ENCODE data around the gene JAM2.

JAM2 gene

GRCh38 chr21:25656412-25656811 lies 17.4 kb downstream of the JAM2 start:
- TF ChIP-seq CTCF (IDR thresholded peaks at IDR 0.05; ENCODE audit: low read depth, low read length) = no peak
- no peak overlapping the region for H3K4me3 ChIP-seq (ENCODE audit: low read depth, low read length)
- no peak for DNase-seq
- no peaks in the 10 kb centered on the region for H3K27me3 ChIP-seq (ENCODE audit: insufficient read depth, low read depth, severe bottlenecking)
- no peaks in the 10 kb centered on the region for H3K36me3 ChIP-seq
- no peaks in the 10 kb centered on the region for H3K9me3 ChIP-seq (ENCODE audit: severe bottlenecking)
- no peak overlapping the region for H3K27ac ChIP-seq

GRCh38 chr21:25657140-25657539 lies 18.1 kb downstream of the JAM2 start:
- DNase-seq = no peak
- no peak for TF ChIP-seq CTCF (IDR thresholded peaks at IDR 0.05; ENCODE audit: low read depth, low read length)
- no peak overlapping the region for H3K27ac ChIP-seq
- no peaks in the 10 kb centered on the region for H3K9me3 ChIP-seq (ENCODE audit: severe bottlenecking)
- H3K27me3 ChIP-seq (ENCODE audit: insufficient read depth, low read depth, severe bottlenecking) = no peaks in the 10 kb centered on the region
- no peaks in the 10 kb centered on the region for H3K36me3 ChIP-seq
- no peak overlapping the region for H3K4me3 ChIP-seq (ENCODE audit: low read depth, low read length)

- no peak overlapping the region for H3K4me3 ChIP-seq (ENCODE audit: low read depth, low read length)
- H3K27ac ChIP-seq = no peak overlapping the region
- H3K27me3 ChIP-seq (ENCODE audit: insufficient read depth, low read depth, severe bottlenecking) = no peaks in the 10 kb centered on the region
- no peaks in the 10 kb centered on the region for H3K36me3 ChIP-seq
- no peak for DNase-seq
- H3K9me3 ChIP-seq (ENCODE audit: severe bottlenecking) = no peaks in the 10 kb centered on the region
- no peak for TF ChIP-seq CTCF (IDR thresholded peaks at IDR 0.05; ENCODE audit: low read depth, low read length)
Measured at GRCh38 chr21:25658427-25659035, 19.5 kb downstream of the JAM2 start.

GRCh38 chr21:25660233-25660632 lies 21.2 kb downstream of the JAM2 start:
- H3K9me3 ChIP-seq (ENCODE audit: severe bottlenecking) = no peaks in the 10 kb centered on the region
- H3K4me3 ChIP-seq (ENCODE audit: low read depth, low read length) = no peak overlapping the region
- DNase-seq = no peak
- 0 out of 2 replicates have a peak, but pooled peaks cover 4% of the 10 kb centered on the region for H3K36me3 ChIP-seq
- no peaks in the 10 kb centered on the region for H3K27me3 ChIP-seq (ENCODE audit: insufficient read depth, low read depth, severe bottlenecking)
- H3K27ac ChIP-seq = no peak overlapping the region
- no peak for TF ChIP-seq CTCF (IDR thresholded peaks at IDR 0.05; ENCODE audit: low read depth, low read length)

- no peak for TF ChIP-seq CTCF (IDR thresholded peaks at IDR 0.05; ENCODE audit: low read depth, low read length)
- Histone ChIP-seq H3K9me3 (ENCODE audit: severe bottlenecking) (no peaks in the 10 kb centered on the region), H3K27me3 (ENCODE audit: insufficient read depth, low read depth, severe bottlenecking) (no peaks in the 10 kb centered on the region), H3K4me3 (ENCODE audit: low read depth, low read length) (no peak overlapping the region), H3K36me3 (0 out of 2 replicates have a peak, but pooled peaks cover 4% of the 10 kb centered on the region), H3K27ac (no peak overlapping the region)
- no peak for DNase-seq
Measured at GRCh38 chr21:25664491-25664931, 25.5 kb downstream of the JAM2 start.

GRCh38 chr21:25670726-25671125 lies 31.7 kb downstream of the JAM2 start:
- H3K4me3 ChIP-seq (ENCODE audit: low read depth, low read length) = no peak overlapping the region

More at GRCh38 chr21:25670726-25671125, 31.7 kb downstream of the JAM2 start:
- H3K9me3 ChIP-seq (ENCODE audit: severe bottlenecking) = no peaks in the 10 kb centered on the region
- no peaks in the 10 kb centered on the region for H3K27me3 ChIP-seq (ENCODE audit: insufficient read depth, low read depth, severe bottlenecking)
- TF ChIP-seq CTCF (IDR thresholded peaks at IDR 0.05; ENCODE audit: low read depth, low read length) = no peak
- no peak for DNase-seq
- H3K27ac ChIP-seq = no peak overlapping the region
- H3K36me3 ChIP-seq = no peaks in the 10 kb centered on the region
